Suprapubic skin (tissue), 4 donors: ENCODE measurements around the gene FMNL1.

Experiments
- EP300 ChIP-seq: sonication (generic); formaldehyde crosslinking; IDR thresholded peaks from one replicate; pipeline ENCODE4 v1.6.1; 2017; ENCODE audit warnings: antibody characterized with exemption
- POLR2A ChIP-seq, 2 donors: fragments of 450-650 bp; IDR thresholded peaks; one replicate each; pipeline ENCODE4 v1.6.1; 2017; ENCODE audit warnings: antibody characterized with exemption in 2 of 2, mild to moderate bottlenecking in 2 of 2, moderate library complexity in 2 of 2
- POLR2AphosphoS5 ChIP-seq, 3 donors: sonication (generic); formaldehyde crosslinking; IDR thresholded peaks; one replicate each; pipeline ENCODE4 v1.6.1; 2017; ENCODE audit warnings: antibody characterized with exemption in 3 of 3
- TF ChIP-seq, protein P1 (sequence below), 2 donors: fragments of 200-600 bp in 1 of 2; fragments of 450-650 bp in 1 of 2; sonication (generic) in 1 of 2; IDR thresholded peaks; one replicate each; pipeline ENCODE4 v1.5.1; 2016 to 2019; ENCODE audit warnings: antibody characterized with exemption in 2 of 2, mild to moderate bottlenecking in 1 of 2, moderate library complexity in 1 of 2

DNA sequence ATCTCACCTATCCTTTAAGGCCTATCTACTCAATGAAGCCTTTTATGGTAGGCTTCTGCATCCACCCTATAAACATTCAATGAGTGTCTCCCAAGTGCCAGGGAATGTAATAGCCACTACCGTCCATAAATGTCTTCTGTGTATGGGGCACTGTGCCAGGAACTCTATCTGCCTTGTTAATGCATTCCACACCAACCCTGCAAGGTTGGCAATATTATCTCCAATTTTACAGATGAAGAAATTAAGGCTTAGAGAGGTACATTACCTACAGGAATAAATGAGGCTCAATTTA is 75.1 kb downstream of the FMNL1 start:
- TF ChIP-seq, protein P1, sequence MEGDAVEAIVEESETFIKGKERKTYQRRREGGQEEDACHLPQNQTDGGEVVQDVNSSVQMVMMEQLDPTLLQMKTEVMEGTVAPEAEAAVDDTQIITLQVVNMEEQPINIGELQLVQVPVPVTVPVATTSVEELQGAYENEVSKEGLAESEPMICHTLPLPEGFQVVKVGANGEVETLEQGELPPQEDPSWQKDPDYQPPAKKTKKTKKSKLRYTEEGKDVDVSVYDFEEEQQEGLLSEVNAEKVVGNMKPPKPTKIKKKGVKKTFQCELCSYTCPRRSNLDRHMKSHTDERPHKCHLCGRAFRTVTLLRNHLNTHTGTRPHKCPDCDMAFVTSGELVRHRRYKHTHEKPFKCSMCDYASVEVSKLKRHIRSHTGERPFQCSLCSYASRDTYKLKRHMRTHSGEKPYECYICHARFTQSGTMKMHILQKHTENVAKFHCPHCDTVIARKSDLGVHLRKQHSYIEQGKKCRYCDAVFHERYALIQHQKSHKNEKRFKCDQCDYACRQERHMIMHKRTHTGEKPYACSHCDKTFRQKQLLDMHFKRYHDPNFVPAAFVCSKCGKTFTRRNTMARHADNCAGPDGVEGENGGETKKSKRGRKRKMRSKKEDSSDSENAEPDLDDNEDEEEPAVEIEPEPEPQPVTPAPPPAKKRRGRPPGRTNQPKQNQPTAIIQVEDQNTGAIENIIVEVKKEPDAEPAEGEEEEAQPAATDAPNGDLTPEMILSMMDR (IDR thresholded peaks at IDR 0.05), result no peak
- no peak for TF ChIP-seq POLR2A (IDR thresholded peaks at IDR 0.05)
- TF ChIP-seq POLR2AphosphoS5 (IDR thresholded peaks at IDR 0.05), result no peak
- no peak for TF ChIP-seq EP300
